ENCODE measurements around the gene KPNA2.
"Not testable (repeated sequence)": the region's sequence is repeated elsewhere in the genome, so short reads cannot be mapped to it uniquely, and the experiment has no call there.

KPNA2 gene

DNA sequence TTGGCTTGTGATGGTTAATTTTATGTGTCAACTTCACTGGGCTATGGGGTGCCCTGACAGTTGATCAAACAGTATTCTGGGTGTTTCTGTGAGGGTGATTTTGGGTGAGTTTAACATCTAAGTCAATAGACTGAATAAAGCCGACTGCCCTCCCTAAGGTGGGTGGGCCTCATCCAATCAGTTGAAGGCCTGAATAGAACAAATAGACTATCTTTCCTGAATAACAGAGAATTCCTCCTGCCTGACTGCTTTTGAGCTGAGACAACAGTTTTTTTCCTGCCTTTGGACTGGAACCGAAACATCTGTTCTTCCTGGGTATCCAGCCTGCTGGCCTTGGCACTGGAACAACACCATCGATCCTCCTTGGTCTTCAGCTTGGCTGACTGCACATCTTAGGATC, 33.0 kb downstream of the KPNA2 start:
- ATAC-seq: not testable (repeated sequence)

DNA sequence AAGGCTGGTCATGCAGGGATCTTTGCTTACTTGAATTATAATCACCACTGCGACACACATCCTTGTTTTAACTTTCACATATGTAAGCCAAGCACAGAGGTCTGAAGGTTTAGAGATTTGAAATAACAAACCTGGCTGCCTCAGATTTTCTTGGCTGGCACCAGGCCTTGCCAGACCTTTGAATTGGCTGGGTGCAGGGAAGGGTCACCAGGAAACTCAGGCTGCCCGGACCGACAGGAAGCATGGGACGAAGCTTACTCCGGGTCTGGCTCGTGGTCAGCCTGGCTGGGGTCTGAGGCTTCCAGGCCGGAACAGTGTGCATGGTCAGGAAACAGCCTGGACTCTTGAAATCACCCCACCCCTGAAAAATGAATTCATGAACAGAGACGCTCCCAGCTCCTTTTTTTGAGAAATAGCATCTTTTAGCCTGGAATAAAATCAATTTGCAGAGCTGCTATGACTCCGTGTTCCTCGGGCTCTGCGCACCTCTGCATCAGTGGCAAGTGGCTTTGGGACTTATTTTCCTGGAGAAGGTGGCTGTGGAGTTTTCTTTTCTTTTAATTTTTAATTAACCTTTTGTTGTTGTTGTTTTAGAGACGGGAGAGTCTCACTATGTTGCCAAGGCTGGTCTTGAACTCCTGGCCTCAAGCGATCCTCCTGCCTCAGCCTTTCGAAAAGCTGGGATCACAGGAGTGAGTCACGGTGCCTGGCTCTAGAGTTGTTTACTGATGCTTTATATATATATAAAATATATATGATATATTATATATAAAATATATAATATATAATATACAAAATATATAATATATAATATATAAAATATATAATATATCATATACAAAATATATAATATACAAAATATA, 35.3 kb downstream of the KPNA2 start:
- not testable (repeated sequence) for H3K27ac Mint-ChIP-seq; DNase-seq (ENCODE audit: low spot score in 2 of 2); H3K4me1 Mint-ChIP-seq; H3K9me3 Mint-ChIP-seq; H3K36me3 Mint-ChIP-seq; H3K4me3 Mint-ChIP-seq; ATAC-seq

More for the DNA sequence above, 33.0 kb downstream of the KPNA2 start:
- not testable (repeated sequence) for H3K4me1 Mint-ChIP-seq; H3K9me3 Mint-ChIP-seq; DNase-seq (ENCODE audit: low spot score in 2 of 2); H3K4me3 Mint-ChIP-seq; H3K36me3 Mint-ChIP-seq; H3K27ac Mint-ChIP-seq

DNA sequence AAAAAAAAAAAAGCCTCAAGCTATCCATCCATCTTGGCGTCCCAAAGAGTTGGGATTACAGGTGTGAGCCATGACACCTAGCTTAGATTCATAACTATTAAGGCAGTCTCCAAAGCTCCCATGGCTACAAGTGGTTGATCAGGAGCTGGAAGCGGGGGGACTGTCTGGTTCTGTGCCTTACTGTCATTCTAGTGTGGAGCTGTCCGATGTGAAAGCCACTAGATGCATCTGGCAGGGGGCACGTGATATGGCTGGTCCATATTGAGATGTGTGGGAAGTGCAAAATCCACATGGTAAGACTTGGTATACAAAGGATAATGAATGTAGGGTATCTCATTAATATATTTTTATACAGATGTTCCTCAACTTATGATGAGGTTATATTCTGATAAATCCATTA, 38.7 kb downstream of the KPNA2 start:
- H3K27ac Mint-ChIP-seq: no peak overlapping the region
- H3K4me1 Mint-ChIP-seq: no peaks in the 10 kb centered on the region

DNA sequence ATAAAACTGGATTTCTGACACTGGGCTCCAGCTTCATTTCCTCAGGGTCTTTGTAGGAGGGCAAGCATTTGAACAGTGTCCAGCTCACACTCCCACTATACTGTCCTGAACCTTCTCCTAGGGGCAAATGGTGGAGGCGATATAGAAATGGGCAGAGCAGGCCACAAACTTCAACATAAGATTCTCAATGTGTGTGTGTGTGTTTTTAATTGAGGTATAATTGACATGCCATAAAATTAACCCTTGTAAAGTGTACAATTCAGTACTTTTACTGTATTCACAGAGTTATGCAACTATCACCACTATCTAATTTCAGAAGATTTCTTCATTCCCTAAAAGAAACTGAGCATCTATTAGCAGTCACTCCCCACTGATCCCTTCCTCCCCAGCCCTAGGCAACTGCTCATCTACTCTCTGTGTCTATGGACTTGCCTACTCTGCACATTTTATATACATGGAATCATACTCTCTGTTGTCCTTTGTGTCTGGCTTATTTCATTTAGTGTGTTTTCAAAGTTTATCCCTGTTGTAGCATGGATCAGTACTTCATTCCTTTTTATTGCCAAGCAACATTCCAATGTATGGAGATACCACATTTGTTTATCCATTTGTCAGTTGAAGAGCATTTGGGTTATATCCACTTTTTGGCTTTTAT, 40.5 kb downstream of the KPNA2 start:
- not testable (repeated sequence) for ATAC-seq; H3K36me3 Mint-ChIP-seq; H3K27ac Mint-ChIP-seq; H3K9me3 Mint-ChIP-seq; H3K4me3 Mint-ChIP-seq; H3K4me1 Mint-ChIP-seq; DNase-seq (ENCODE audit: low spot score in 2 of 2)

More for the DNA sequence above, 38.7 kb downstream of the KPNA2 start:
- no peaks in the 10 kb centered on the region for H3K9me3 Mint-ChIP-seq
- no peak overlapping the region for H3K4me3 Mint-ChIP-seq
- DNase-seq (ENCODE audit: low spot score in 2 of 2) (no peak), ATAC-seq (no peak)
- H3K36me3 Mint-ChIP-seq: no peaks in the 10 kb centered on the region

DNA sequence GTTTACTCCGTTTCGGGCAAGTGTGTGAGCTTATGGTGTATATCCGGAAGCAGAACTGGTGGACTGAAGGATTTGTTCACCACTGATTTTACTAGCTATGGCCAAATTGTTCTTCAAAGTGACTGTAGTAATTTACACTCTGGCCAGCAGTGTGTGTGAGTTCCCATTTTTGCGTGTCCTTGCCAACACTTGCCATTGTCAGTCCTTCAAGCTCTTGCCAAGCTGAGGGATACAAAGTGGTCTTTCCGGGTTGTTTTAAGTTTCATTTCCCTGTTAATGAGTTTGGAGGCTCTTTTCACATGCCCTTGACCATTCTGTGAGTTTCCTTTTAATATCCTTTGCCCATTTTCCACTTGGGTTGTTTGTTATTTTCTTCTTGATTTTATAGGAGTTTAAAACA, 42.0 kb downstream of the KPNA2 start:
- not testable (repeated sequence) for H3K4me1 Mint-ChIP-seq; DNase-seq (ENCODE audit: low spot score in 2 of 2); H3K4me3 Mint-ChIP-seq; H3K36me3 Mint-ChIP-seq; H3K27ac Mint-ChIP-seq; H3K9me3 Mint-ChIP-seq; ATAC-seq

DNA sequence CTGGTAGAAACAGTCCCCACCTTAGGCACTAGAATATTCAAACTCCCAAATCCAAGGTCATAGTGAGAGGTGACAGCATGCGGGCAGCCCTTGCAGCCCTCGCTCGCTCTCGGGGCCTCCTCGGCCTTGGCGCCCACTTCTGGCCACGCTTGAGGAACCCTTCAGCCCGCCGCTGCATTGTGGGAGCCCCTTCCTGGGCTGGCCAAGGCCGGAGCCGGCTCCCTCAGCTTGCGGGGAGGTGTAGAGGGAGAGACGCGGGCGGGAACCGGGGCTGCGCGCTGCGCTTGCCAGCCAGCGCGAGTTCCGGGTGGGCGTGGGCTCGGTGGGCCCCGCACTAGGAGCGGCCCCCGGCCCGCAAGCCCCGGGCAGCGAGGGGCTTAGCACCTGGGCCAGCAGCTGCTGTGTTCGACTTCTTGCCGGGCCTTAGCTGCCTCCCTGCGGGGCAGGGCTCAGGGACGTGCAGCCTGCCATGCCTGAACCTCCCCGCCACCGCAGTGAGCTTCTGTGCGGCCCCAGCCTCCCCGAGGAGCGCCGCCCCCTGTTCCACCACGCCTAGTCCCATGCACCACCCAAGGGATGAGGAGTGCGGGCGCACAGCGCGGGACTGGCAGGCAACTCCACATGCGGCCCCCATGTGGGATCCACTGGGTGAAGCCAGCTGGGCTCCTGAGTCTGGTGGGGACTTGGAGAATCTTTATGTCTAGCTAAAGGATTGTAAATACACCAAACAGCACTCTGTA, 45.0 kb downstream of the KPNA2 start:
- Mint-ChIP-seq H3K36me3 (no peaks in the 10 kb centered on the region), H3K4me3 (no peak overlapping the region), H3K9me3 (peaks cover 2% of the 10 kb centered on the region), H3K27ac (no peak overlapping the region), H3K4me1 (peaks cover 5% of the 10 kb centered on the region)
- no peak for DNase-seq (ENCODE audit: low spot score in 2 of 2)
- ATAC-seq: no peak

DNA sequence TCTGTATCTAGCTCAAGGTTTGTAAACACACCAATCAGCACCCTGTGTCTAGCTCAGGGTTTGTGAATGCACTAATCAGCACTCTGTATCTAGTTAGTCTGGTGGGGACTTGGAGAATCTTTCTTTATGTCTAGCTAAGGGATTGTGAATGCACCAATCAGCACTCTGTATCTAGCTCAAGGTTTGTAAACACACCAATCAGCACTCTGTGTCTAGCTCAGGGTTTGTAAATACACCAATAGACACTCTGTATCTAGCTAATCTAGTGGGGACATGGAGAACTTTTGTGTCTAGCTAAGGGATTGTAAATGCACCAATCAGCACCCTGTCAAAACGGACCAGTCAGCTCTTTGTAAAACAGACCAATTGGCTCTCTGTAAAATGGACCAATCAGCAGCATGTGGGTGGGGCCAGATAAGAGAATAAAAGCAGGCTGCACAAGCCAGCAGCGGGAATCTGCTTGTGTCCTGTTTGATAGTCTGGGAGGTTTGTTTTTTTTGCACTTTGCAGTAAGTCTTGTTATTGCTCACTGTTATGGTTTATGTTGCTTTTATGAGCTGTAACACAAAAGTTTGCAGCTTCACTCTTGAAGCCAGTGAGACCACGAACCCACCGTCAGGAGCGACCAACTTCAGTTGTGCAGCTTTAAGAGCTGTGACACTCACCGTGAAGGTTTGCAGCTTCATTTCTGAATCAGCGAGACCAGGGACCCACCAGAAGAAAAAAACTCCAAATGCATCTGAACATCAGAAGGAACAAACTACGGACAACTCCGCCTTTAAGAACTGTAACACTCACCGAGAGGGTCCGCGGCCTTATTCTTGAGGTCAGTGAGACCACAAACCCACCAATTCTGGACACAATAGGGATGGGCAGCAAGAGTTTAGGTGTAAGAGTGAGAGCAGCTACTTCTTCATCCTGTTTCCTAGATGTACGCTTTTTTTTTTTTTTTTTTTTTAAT, 46.0 kb downstream of the KPNA2 start:
- H3K4me3 Mint-ChIP-seq; DNase-seq (ENCODE audit: low spot score in 2 of 2); H3K9me3 Mint-ChIP-seq; H3K36me3 Mint-ChIP-seq; H3K27ac Mint-ChIP-seq: not testable (repeated sequence)
- H3K4me1 Mint-ChIP-seq: peaks cover 15% of the 10 kb centered on the region
- peak; percentile 52 for ATAC-seq

DNA sequence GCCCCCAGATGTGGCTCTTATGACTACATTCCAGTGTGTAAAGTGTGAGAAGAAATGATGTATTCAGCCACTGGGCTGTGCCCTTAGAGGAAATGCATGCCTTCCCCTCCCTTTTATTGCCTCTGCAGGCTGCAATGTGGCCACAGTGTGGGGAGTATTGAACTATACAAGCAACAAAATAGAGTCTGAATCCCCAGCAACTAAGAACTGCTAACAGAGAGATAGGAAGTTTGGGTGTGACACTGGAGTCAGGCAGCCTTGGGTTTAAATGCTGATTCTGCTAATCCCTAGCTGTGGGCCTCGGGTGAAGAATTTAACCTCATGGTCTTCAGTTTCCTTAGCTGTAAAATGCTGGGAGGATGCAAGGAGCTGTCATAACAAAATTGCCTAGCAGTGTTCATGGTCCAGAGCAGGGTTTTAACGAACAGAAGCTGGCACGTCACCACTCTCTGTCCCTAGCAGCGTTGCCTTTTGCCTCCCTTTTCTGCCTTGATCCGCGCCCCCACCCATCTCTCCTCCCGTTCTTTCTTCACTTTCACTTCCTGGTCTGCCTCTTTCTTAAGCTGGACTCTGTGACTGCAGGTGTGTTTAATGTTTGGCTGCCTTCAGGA, 50.3 kb downstream of the KPNA2 start:
- peak overlapping the region; percentile 67 for H3K4me3 Mint-ChIP-seq
- H3K9me3 Mint-ChIP-seq: peaks cover 2% of the 10 kb centered on the region
- DNase-seq (ENCODE audit: low spot score in 2 of 2): no peak
- ATAC-seq: peak; percentile 49
- peaks cover 29% of the 10 kb centered on the region for H3K4me1 Mint-ChIP-seq
- no peaks in the 10 kb centered on the region for H3K36me3 Mint-ChIP-seq
- H3K27ac Mint-ChIP-seq: peak overlapping the region; percentile 88

DNA sequence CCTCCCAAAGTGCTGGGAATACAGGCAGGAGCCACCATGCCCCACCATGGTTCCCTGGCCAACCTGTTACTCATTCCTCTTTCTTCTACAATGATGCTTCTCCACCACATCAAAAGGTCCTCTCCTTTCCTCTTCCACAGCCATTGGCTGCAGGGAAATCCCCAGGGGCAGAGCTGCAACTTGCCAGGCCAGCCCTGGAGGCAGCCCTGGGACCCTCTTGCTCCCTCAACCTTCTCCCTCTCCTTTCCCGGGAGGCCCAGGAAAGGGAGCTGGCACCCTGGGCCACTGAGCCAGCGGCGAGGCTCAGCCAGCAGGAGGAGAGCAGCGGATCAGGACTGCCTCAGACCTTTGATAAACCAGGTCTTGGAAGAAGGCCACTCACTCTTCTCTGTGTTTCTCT, 51.1 kb downstream of the KPNA2 start:
- Mint-ChIP-seq H3K27ac (peak overlapping the region; percentile 88), H3K4me1 (peaks cover 29% of the 10 kb centered on the region), H3K4me3 (peak overlapping the region; percentile 67)
- not testable (repeated sequence) for H3K36me3 Mint-ChIP-seq, H3K9me3 Mint-ChIP-seq
- ATAC-seq: peak; percentile 42
- peak in 1 of 2 donors; percentile 63 for DNase-seq (ENCODE audit: low spot score in 2 of 2)

DNA sequence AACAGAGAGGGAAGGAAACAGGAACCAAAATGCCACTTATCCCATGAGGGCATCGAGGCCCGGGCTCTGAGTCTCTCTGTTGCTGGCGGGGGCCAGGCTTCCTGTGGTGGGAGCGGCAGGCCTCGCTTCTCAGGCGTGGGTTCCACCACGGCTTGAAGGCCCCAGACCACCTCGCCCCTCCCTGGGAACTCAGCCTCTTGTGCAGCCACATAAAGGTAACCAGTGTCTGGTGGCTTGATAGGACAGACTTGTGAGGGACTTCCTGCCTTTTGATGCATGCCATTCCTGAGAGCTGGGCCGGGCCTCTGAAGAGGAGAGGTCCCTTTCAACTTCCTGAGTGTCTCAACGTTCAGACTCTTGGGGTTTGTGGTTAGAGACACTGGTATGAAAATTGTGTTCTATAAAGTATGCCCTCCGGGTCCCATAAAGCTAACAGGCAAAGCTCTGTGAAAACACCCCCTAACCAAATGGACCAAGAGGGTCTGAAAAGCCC, 51.6 kb downstream of the KPNA2 start:
- H3K4me1 Mint-ChIP-seq: peaks cover 29% of the 10 kb centered on the region
- ATAC-seq (peak; percentile 58), DNase-seq (ENCODE audit: low spot score in 2 of 2) (peak in 1 of 2 donors; percentile 69)
- peak overlapping the region; percentile 88 for H3K27ac Mint-ChIP-seq
- peak overlapping the region; percentile 67 for H3K4me3 Mint-ChIP-seq
- H3K36me3 Mint-ChIP-seq, H3K9me3 Mint-ChIP-seq: not testable (repeated sequence)

DNA sequence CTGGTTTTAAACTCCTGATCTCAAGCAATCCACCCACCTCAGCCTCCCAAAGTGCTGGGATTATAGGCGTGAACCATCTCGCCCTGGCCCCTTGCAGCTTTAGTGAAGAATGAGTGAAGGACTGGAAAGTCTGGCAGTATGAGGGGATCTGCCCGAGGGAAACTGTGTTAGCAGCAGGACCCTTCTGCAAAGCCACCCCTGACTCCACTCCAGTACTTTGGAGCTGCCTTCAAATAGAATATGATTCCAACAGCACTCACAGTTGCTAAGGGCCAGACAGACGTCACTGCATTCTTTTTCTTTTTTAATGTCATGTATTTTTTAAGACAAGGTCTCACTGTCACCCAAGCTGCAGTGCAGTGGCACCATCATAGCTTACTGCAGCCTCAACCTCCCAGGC, 52.3 kb downstream of the KPNA2 start:
- Mint-ChIP-seq H3K4me3 (no peak overlapping the region), H3K36me3 (no peaks in the 10 kb centered on the region), H3K4me1 (peaks cover 29% of the 10 kb centered on the region), H3K27ac (peak overlapping the region; percentile 88), H3K9me3 (no peaks in the 10 kb centered on the region)
- ATAC-seq: no peak
- no peak for DNase-seq (ENCODE audit: low spot score in 2 of 2)

DNA sequence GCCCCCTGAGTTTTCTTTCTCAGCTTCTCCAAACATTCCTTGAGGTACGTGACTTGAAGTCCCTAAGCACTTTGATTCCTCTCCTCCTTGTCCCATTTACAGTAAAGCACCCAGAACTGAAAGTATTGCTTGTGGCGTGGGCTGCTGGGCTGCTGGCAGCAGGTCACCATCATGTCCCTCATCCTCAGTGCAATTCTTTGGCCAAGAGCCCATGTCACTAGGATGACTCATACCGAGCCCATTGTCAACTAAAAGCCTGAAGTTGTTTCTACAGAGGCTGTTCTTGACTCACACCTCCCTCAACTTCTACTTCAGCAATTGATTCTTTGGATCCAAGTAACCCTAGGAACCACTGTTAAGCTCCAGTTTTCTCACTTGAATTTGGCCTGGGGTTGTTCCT, 54.3 kb downstream of the KPNA2 start:
- H3K4me3 Mint-ChIP-seq: no peak overlapping the region
- no peaks in the 10 kb centered on the region for H3K36me3 Mint-ChIP-seq
- ATAC-seq (peak; percentile 82), DNase-seq (ENCODE audit: low spot score in 2 of 2) (no peak)
- H3K9me3 Mint-ChIP-seq: no peaks in the 10 kb centered on the region
- peak overlapping the region; percentile 60 for H3K27ac Mint-ChIP-seq
- H3K4me1 Mint-ChIP-seq: peaks cover 29% of the 10 kb centered on the region

DNA sequence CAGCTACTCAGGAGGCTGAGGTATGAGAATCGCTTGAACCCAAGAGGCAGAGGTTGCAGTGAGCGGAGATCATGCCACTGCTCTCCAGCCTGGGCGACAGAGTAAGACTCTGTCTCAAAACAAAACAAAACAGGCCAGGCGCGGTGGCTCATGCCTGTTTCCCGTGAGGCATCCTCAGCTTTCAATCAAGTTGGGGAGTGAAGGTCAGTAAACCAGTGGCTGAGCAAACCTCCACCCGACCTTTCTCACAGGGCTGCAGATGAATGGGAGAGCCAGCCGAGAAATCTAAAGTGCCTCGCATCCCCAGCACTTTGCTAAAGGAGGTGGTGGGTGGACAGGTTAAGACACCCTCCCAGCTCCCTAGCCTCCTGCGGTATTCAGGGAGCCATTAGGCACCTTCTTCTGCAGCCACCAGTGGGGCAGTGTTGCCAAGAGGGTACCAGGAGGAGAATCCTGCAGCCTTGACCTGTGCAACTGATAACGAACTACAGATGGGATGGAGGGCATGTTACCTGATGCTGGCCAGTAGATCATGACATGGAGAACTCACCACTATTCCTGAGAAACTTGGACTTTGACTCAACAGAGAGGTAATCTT, 59.0 kb downstream of the KPNA2 start:
- H3K9me3 Mint-ChIP-seq: no peaks in the 10 kb centered on the region
- H3K27ac Mint-ChIP-seq: no peak overlapping the region
- no peaks in the 10 kb centered on the region for H3K36me3 Mint-ChIP-seq
- DNase-seq (ENCODE audit: low spot score in 2 of 2): no peak
- ATAC-seq: no peak
- H3K4me1 Mint-ChIP-seq: peaks cover 7% of the 10 kb centered on the region
- no peak overlapping the region for H3K4me3 Mint-ChIP-seq
